ENCODE data around the gene IQCM.

DNA sequence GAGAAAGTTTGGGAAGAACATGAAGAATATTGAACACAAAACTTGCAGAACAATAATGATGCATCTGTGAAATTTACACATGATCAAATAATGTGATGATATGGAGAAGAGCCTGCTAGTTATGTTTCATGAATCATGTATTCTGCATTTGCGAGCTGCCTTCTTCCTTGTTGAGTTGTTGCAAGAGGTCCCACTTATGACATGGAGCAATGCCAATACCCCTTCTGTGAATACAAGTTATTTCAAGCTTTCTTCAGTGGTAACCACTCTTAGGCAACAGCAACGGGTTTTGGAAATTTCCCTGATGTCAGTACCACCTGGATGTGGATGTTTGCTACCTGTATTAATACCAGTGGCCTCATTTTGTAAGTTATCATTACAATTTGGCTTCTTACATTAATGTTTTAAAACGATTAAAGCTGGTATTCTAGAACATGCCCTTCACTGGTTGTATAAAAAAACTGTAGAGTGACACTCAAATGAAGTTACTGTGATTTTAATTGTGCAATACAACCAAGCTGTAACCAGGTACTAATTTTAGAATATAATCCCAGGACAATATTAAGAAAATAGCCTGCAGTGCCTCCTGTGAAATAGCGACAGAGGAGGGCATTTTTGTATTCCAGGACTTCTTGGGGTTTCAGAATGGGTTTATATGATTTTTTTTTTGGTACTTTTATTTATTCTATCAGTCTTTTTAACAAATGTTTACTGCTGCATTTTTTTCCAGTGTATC, 25.3 kb downstream of the IQCM start:
- TF ChIP-seq, protein P1, sequence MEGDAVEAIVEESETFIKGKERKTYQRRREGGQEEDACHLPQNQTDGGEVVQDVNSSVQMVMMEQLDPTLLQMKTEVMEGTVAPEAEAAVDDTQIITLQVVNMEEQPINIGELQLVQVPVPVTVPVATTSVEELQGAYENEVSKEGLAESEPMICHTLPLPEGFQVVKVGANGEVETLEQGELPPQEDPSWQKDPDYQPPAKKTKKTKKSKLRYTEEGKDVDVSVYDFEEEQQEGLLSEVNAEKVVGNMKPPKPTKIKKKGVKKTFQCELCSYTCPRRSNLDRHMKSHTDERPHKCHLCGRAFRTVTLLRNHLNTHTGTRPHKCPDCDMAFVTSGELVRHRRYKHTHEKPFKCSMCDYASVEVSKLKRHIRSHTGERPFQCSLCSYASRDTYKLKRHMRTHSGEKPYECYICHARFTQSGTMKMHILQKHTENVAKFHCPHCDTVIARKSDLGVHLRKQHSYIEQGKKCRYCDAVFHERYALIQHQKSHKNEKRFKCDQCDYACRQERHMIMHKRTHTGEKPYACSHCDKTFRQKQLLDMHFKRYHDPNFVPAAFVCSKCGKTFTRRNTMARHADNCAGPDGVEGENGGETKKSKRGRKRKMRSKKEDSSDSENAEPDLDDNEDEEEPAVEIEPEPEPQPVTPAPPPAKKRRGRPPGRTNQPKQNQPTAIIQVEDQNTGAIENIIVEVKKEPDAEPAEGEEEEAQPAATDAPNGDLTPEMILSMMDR (IDR thresholded peaks at IDR 0.05) = no peak
- no peak for TF ChIP-seq POLR2A (IDR thresholded peaks at IDR 0.05)

Measured in esophagus squamous epithelium (tissue), 4 donors.